HT1080 (cell line): ENCODE measurements around the gene THOC5. TPM values are rescaled to one million over a fixed set of nuclear protein-coding genes. Genes with fewer than 3 reads are reported as not detected.
"Not testable (repeated sequence)": the region's sequence is repeated elsewhere in the genome, so short reads cannot be mapped to it uniquely, and the experiment has no call there.

Source experiments
- DNase-seq: peaks from one replicate; pipeline ENCODE4 v3.0.0-alpha.2; 2015; ENCODE audit warnings: low read depth
- total RNA-seq: library from RNA; depleted of rRNA; stranded (reverse); fragments of >200 nt; shearing (Covaris generic); gene quantifications from 2 replicates; pipeline ENCODE4 v1.2.3, GENCODE V29; 2014

THOC5 gene
- total RNA-seq, 1 experiment from 2014 or later: 105 TPM

GRCh38 chr22:29511126-29511862, 42.3 kb downstream of the THOC5 start:
- no peak for DNase-seq

- no peak for DNase-seq
Observed at GRCh38 chr22:29510542-29510941, 43.0 kb downstream of the THOC5 start.

- DNase-seq: no peak
Observed at GRCh38 chr22:29509815-29510214, 43.7 kb downstream of the THOC5 start.

GRCh38 chr22:29509298-29509697, 44.3 kb downstream of the THOC5 start:
- DNase-seq: no peak

GRCh38 chr22:29503811-29504372, 49.7 kb downstream of the THOC5 start:
- DNase-seq: peak; percentile 47

DNA sequence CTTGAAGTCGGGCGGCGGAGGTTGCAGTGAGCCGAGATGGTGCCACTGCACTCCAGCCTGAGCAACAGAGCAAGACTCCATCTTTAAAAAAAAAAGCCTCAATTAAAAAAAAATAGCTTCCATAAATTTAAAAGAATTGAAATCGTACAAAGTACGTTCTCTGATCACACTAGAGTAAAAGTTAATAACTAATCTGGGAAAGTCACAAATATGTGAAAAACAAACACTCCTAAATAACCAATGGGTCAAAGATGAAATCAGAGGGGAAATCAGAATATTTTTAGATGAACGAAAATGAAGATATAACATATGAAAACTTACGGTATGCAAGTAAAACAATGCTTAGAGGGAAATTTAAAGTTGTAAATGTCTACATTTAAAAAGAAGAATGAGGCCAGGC, 53.7 kb downstream of the THOC5 start:
- no peak for DNase-seq

- no peak for DNase-seq
Observed at GRCh38 chr22:29493636-29494035, 59.9 kb downstream of the THOC5 start.

- DNase-seq: no peak
Observed at GRCh38 chr22:29491012-29491411, 62.5 kb downstream of the THOC5 start.

- DNase-seq: not testable (repeated sequence)
Observed at GRCh38 chr22:29489127-29489780, 64.3 kb downstream of the THOC5 start.

DNA sequence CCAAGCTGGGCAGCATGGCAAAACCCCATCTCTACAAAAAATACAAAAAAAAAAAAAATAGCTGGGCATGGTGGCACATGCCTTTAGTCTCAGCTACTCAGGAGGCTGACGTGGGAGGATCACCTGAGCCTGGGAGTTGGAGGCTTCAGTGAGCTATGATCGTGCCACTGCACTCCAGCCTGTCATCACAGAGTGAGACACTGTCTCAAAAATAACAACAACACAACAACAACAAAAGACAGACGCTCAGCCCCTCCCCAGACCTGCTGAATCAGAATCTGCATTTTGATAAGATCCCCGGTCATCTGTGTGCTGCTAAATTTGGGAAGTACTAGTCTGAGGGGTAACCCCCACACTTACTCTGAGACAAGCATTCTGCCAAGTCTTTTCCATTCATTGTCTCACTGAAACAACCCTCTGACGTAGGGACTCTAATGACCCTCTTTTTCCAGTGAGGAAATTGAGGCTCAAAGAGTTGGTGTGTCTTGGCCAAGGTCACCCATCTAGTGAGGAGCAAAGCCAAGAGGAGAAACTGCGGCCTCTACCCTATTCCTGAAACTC, 66.1 kb downstream of the THOC5 start:
- DNase-seq: no peak

DNA sequence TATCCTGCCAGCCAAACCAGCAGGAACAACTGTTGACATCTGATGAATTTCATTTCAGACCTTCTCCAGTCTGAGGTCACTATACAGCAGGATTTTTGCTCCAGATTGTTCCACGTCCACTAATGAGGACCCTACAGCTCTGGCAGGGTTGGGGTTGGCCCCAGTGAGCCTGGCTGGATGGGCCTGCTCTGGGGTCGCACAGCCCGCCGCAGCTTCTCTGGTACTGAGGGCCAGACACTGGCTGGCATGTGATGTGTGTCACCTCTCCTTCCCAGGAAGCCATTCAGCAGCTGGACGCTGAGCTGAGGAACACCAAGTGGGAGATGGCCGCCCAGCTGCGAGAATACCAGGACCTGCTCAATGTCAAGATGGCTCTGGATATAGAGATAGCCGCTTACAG, 68.1 kb downstream of the THOC5 start:
- no peak for DNase-seq

- DNase-seq: no peak
Observed at GRCh38 chr22:29484642-29485041, 68.9 kb downstream of the THOC5 start.

DNA sequence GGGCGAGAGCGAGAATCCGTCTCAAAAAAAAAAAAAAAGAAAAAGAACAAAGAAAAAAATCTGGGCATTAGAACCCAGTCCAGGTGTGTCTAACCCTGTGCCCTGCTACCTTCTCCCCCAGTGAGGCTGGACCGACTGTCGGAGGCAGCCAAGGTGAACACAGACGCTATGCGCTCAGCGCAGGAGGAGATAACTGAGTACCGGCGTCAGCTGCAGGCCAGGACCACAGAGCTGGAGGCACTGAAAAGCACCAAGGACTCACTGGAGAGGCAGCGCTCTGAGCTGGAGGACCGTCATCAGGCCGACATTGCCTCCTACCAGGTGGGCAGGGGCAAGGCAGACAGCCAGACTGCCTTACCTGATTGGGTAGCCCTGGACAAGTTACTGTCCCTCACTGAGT, 70.3 kb downstream of the THOC5 start:
- no peak for DNase-seq

- no peak for DNase-seq
Observed at GRCh38 chr22:29482726-29483125, 70.8 kb downstream of the THOC5 start.

DNA sequence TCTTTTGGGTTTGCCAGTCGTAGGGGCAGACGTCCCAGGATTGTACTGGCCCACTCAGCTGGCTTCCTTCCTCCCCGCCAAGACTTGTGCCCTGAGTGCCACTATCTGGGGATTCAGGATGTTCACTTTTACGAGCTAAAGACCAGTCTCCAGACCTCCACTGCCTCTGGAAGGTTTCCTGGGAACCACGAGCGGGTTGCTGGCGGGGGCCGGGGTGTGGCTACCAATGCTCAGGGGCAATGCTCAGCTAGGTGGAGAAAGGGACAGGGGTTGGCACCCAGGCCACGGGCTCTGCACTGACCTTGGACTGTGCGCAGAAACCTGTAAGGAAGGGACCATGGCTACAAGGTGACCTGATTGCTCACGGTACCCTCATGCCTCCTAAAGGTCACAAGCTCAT, 71.3 kb downstream of the THOC5 start:
- no peak for DNase-seq

- no peak for DNase-seq
Observed at GRCh38 chr22:29481265-29482000, 72.1 kb downstream of the THOC5 start.

- no peak for DNase-seq
Observed at GRCh38 chr22:29480512-29481264, 72.9 kb downstream of the THOC5 start.

GRCh38 chr22:29480262-29480511, 73.4 kb downstream of the THOC5 start:
- no peak for DNase-seq

GRCh38 chr22:29479417-29480261, 73.9 kb downstream of the THOC5 start, which contains the start of gene NEFH:
NEFH (plus strand) TSS chr22:29480218; CDS start chr22:29480263, 45 bp downstream.
- no peak for DNase-seq
